Measurements from ENCODE around the gene ABCC12.

The ABCC12 gene

GRCh38 chr16:48157302-48157701, 1.5 kb upstream of the ABCC12 start:
- FAIRE-seq (no peak), DNase-seq (ENCODE audit: insufficient read length, low spot score) (no peak)
- TF ChIP-seq POLR2A (IDR thresholded peaks at IDR 0.05; ENCODE audit: low read depth, low read length), result no peak

- TF ChIP-seq POLR2A (IDR thresholded peaks at IDR 0.05; ENCODE audit: low read depth, low read length), result no peak
- DNase-seq (ENCODE audit: insufficient read length, low spot score) (peak; percentile 66), FAIRE-seq (peak; percentile 27)
Measured at GRCh38 chr16:48156790-48157209, 1.0 kb upstream of the ABCC12 start.

- no peak for DNase-seq (ENCODE audit: insufficient read length, low spot score)
- TF ChIP-seq POLR2A (IDR thresholded peaks at IDR 0.05; ENCODE audit: low read depth, low read length), result no peak
- FAIRE-seq, result no peak
Measured at GRCh38 chr16:48153774-48154173, 2.0 kb downstream of the ABCC12 start.

- no peak for FAIRE-seq
Measured at GRCh38 chr16:48152226-48152625, 3.6 kb downstream of the ABCC12 start.

GRCh38 chr16:48150707-48151106, 5.1 kb downstream of the ABCC12 start:
- FAIRE-seq (no peak), DNase-seq (ENCODE audit: insufficient read length, low spot score) (no peak)
- TF ChIP-seq POLR2A (IDR thresholded peaks at IDR 0.05; ENCODE audit: low read depth, low read length), result no peak

More at GRCh38 chr16:48152226-48152625, 3.6 kb downstream of the ABCC12 start:
- no peak for TF ChIP-seq POLR2A (IDR thresholded peaks at IDR 0.05; ENCODE audit: low read depth, low read length)
- DNase-seq (ENCODE audit: insufficient read length, low spot score), result no peak

GRCh38 chr16:48146710-48147109, 9.1 kb downstream of the ABCC12 start:
- no peak for FAIRE-seq
- TF ChIP-seq POLR2A (IDR thresholded peaks at IDR 0.05; ENCODE audit: low read depth, low read length), result no peak
- DNase-seq (ENCODE audit: insufficient read length, low spot score), result no peak

GRCh38 chr16:48146131-48146530, 9.7 kb downstream of the ABCC12 start:
- TF ChIP-seq POLR2A (IDR thresholded peaks at IDR 0.05; ENCODE audit: low read depth, low read length), result no peak
- FAIRE-seq (no peak), DNase-seq (ENCODE audit: insufficient read length, low spot score) (no peak)

GRCh38 chr16:48143812-48144368, 11.9 kb downstream of the ABCC12 start:
- no peak for FAIRE-seq
- no peak for TF ChIP-seq POLR2A (IDR thresholded peaks at IDR 0.05; ENCODE audit: low read depth, low read length)

GRCh38 chr16:48140821-48141220, 15.0 kb downstream of the ABCC12 start:
- no peak for DNase-seq (ENCODE audit: insufficient read length, low spot score)

More at GRCh38 chr16:48143812-48144368, 11.9 kb downstream of the ABCC12 start:
- no peak for DNase-seq (ENCODE audit: insufficient read length, low spot score)

GRCh38 chr16:48139517-48139916, 16.3 kb downstream of the ABCC12 start:
- no peak for FAIRE-seq
- no peak for TF ChIP-seq POLR2A (IDR thresholded peaks at IDR 0.05; ENCODE audit: low read depth, low read length)
- no peak for DNase-seq (ENCODE audit: insufficient read length, low spot score)

More at GRCh38 chr16:48140821-48141220, 15.0 kb downstream of the ABCC12 start:
- TF ChIP-seq POLR2A (IDR thresholded peaks at IDR 0.05; ENCODE audit: low read depth, low read length), result no peak
- no peak for FAIRE-seq

- FAIRE-seq (no peak), DNase-seq (ENCODE audit: insufficient read length, low spot score) (no peak)
- no peak for TF ChIP-seq POLR2A (IDR thresholded peaks at IDR 0.05; ENCODE audit: low read depth, low read length)
Measured at GRCh38 chr16:48138543-48138942, 17.2 kb downstream of the ABCC12 start.

- no peak for DNase-seq (ENCODE audit: insufficient read length, low spot score)
- FAIRE-seq, result no peak
- TF ChIP-seq POLR2A (IDR thresholded peaks at IDR 0.05; ENCODE audit: low read depth, low read length), result no peak
Measured at GRCh38 chr16:48137822-48138221, 18.0 kb downstream of the ABCC12 start.

GRCh38 chr16:48136547-48137360, 19.0 kb downstream of the ABCC12 start:
- no peak for DNase-seq (ENCODE audit: insufficient read length, low spot score)
- FAIRE-seq, result no peak

GRCh38 chr16:48133455-48134211, 22.2 kb downstream of the ABCC12 start:
- FAIRE-seq, result no peak
- TF ChIP-seq POLR2A (IDR thresholded peaks at IDR 0.05; ENCODE audit: low read depth, low read length), result no peak
- no peak for DNase-seq (ENCODE audit: insufficient read length, low spot score)

More at GRCh38 chr16:48136547-48137360, 19.0 kb downstream of the ABCC12 start:
- TF ChIP-seq POLR2A (IDR thresholded peaks at IDR 0.05; ENCODE audit: low read depth, low read length), result no peak
